ENCODE results near the gene TMEM209.

- TF ChIP-seq CTCF (IDR thresholded peaks at IDR 0.05; ENCODE audit: poor library complexity, severe bottlenecking) = no peak
- TF ChIP-seq, protein P1, sequence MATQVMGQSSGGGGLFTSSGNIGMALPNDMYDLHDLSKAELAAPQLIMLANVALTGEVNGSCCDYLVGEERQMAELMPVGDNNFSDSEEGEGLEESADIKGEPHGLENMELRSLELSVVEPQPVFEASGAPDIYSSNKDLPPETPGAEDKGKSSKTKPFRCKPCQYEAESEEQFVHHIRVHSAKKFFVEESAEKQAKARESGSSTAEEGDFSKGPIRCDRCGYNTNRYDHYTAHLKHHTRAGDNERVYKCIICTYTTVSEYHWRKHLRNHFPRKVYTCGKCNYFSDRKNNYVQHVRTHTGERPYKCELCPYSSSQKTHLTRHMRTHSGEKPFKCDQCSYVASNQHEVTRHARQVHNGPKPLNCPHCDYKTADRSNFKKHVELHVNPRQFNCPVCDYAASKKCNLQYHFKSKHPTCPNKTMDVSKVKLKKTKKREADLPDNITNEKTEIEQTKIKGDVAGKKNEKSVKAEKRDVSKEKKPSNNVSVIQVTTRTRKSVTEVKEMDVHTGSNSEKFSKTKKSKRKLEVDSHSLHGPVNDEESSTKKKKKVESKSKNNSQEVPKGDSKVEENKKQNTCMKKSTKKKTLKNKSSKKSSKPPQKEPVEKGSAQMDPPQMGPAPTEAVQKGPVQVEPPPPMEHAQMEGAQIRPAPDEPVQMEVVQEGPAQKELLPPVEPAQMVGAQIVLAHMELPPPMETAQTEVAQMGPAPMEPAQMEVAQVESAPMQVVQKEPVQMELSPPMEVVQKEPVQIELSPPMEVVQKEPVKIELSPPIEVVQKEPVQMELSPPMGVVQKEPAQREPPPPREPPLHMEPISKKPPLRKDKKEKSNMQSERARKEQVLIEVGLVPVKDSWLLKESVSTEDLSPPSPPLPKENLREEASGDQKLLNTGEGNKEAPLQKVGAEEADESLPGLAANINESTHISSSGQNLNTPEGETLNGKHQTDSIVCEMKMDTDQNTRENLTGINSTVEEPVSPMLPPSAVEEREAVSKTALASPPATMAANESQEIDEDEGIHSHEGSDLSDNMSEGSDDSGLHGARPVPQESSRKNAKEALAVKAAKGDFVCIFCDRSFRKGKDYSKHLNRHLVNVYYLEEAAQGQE (IDR thresholded peaks at IDR 0.05; ENCODE audit: borderline replicate concordance) = no peak
Observed at GRCh38 chr7:130134726-130135125, 70.5 kb downstream of the TMEM209 start.
